SK-N-MC (cell line): Measurements from ENCODE around the gene SPDYE6.

Experiments used
- EZH2 ChIP-seq: fragments of 200-600 bp; sonication (generic); IDR thresholded peaks from one replicate; pipeline ENCODE4 v1.6.1; 2017; ENCODE audit warnings: antibody characterized with exemption
- FOXP2 ChIP-seq: optimal IDR thresholded peaks from 2 replicates; pipeline ENCODE3; 2011; ENCODE audit warnings: mild to moderate bottlenecking, moderate library complexity; ENCODE audit not compliant: insufficient read depth; ENCODE audit errors: extremely low read length, control extremely low read depth
- POLR2AphosphoS5 ChIP-seq: IDR thresholded peaks from 2 replicates; pipeline ENCODE4 v1.6.1; 2012; ENCODE audit warnings: mild to moderate bottlenecking, low read depth, low read length, borderline replicate concordance

DNA sequence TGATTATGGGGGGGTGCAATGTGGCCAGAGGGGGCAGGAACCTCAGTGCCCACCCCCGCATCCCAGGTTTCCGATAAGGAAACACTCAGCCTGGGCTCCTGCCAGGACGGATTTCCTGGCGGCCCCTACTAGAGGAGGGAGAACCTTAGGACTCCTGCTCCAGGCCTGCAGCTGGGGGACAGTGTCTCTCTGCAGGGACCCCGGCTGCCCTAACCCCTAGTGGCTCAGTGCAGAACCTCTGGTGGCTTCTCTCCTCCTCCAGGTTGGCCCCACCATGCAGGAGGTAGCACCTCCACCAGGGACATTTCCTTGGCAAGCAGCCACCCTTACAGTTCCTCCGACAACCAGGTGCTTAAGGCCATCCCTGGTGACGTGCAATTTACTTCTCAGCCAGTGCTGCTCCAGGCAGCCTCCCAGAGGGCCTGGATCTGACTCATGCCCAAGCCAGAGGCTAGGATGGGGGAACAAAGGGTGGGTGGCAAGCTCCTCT is 37.7 kb downstream of the SPDYE6 start:
- no peak for TF ChIP-seq EZH2
- no peak for TF ChIP-seq POLR2AphosphoS5
- TF ChIP-seq FOXP2 = no peak
